Ammon's horn (tissue), 1 donor: ENCODE data around the gene RP9.
A peak's percentile ranks its signal among the peaks of the same experiment; 100 is the strongest.

Experiments used
- DNase-seq: peaks from one replicate; pipeline ENCODE4 v3.0.0-alpha.2; 2016; ENCODE audit warnings: low spot score

RP9 gene

DNA sequence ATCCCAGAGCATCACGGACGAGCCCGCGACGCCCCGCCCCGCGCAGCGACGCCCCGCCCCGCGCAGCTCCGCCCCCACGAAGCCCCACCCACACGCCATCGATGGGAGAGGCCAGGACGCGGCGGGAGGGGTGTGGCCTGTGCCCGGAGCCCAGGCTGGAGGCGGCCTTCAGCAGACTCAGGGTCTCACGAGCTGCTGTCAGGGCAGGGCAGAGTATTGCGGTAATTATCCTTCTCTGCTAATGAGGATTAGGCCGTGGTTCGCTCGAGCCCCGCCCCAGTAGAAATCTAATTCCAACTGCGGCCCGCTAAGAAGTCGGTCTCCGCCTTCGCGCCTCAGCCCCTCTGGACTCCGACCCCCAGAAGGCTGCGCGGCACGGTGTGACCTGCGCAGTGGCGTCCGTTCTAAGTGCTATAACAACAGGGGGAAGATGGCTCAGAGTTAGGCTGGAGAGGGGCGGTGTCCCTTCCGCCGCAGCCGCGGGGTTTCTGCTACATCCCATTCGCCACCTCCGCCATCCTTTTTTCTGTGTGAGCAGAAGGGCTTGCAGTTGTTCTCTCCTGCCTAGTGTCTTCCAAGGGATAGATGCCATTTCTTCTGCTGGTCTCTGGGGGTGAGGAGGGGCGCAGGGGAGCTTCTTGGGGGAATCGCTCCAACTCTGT is 46.3 kb downstream of the RP9 start:
- DNase-seq, result peak; percentile 98

- DNase-seq, result peak; percentile 52
These were observed 47.0 kb downstream of the RP9 start, which contains the start of gene NT5C3A for GRCh38 chr7:33062023-33062781. Gene NT5C3A (minus strand): TSS chr7:33062776. CDS start chr7:33062705, 71 bp downstream.

DNA sequence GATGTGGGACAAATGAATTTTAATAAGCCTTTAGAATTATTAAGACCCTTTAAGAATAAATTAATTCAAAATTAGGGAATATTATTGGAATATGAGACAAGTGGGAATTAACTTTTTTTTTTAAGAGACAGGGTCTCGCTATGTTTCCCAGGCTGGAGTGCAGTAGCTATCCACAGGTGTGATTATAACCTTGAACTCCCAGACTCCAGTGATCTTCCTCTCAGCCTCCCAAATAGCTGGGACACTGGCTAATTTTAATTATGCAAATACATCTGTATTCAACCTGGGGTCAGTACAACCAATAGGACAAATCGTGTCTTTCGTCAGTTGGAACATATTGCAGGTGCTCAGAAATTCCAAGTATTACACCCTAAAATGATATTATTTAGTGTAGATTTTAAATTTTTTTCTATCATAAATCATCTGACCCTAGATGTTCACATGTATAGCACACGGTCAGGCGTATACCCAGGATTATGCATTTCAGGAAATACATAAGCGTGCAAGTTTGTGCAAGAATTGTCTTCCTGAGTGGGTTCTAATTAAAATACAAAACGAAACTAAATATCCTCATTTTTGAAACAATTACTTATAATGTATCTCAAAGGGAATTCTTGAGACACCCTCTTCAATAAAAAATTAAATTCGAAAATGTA is 47.8 kb downstream of the RP9 start:
- DNase-seq, result no peak

DNA sequence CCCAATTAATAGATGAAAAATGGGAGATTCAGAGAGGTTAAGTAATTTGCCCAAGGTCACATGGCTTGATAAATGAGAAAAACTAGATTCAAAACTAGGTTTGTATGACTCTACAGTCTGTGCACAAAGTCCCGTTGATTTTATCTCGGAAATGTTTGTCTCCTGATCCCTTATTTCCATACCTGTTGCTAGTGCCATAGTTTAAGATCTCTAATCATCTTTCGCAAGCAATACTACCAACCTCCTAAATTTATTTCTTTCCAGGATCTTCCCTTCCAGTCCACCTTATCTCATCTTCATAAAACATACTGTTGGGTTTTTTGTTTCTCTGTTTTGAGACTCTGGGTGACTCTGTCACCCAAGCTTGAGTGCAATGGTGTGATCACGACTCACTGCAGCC is 49.6 kb downstream of the RP9 start:
- no peak for DNase-seq

DNA sequence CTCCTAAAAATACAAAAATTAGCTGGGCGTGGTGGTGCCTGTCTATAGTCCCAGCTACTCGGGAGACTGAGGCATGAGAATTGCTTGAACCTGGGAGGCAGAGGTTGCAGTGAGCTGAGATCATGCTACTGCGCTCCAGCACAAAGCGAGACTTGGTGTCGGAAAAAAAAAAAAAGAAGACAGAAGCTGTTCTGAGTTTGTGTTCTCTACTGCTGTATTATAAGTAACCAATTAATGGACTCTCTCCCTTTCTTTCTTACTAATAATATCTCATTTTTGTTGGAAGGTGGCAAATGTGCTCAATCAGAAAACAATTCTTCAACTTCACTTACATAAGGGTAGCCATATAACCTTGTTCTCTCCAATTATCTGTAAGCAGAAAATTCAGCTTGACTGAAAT is 54.0 kb downstream of the RP9 start:
- DNase-seq, result no peak

DNA sequence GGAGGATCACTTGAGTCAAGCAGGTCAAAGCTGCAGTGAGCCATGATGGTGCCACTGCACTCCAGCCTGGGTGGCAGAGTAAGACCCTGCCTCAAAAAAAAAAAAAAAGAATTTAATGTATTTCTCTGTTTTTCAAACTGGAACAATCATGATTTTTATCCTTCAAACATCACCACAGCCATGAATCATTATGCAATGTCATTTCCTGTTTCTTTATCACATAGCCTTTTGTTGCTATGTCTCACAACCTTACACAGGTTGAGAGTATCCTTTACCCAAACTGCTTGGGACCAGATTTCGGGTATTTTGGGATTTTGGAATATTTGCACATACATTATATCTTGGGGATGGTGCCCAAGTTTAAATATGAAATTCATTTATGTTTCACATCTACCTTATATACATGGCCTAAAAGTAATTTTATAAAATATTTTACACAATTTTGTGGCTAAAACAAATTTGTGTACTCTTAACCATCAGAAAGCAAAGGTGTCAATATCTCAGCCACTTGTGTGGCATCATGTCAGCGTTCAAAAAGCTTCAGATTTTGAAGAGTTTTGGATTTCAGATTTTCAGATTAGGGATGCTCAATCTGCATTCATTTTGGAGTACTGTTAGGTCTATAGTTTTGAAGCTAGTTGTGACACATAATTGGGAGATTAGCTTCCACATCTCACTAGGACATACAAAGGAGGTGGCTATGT is 54.8 kb downstream of the RP9 start:
- DNase-seq, result no peak

DNA sequence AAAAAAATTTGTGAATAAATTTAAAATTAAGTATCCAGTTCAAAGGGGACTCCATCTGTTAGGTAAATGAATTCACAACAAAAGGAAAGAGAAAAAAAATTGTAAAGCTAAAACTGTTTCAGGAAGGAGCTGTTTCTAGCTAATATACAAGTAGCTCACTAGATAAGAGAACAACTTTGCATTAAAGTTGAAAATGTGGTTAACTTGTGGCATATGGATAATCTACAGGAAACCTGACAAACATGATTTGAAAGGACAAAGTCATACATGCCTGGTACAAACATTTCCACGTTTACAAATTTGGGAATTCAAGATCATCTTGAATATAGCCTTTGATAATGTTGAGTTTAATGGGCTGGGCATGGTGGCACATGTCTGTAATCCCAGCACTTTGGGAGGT is 55.5 kb downstream of the RP9 start:
- no peak for DNase-seq

DNA sequence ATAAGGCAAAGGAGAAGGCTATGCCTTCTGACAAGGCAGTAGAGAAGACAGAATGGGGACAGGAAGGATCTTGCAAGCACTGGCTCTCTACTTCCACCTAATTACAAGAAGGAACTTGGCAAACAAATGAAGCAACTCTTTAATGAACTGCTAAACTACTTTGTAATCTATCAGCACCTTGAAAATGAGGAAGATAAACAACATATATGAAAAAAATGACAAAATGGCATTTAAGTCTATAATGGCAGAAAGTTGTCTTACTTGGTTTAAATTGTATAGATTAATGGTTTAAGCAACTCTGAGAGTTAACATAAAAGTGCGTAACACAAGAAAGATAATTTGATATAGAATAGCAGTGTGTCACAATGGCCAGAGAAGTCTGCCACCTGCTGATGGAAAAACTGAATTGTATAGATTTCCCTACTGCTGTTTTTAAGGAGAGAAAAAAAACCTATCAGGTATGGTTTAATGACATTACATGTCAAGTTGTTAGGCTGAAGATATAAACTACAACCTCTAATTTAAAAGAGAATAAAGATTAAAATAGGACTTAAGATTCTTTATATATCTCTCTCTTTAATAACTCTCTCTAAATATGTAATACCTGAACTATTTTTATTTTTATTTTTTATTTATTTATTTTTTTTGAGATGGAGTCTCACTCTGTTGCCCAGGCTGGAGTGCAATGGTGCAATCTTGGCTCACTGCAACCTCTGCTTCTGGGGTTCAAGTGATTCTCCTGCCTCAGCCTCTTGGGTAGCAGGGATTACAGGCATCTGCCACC is 58.5 kb downstream of the RP9 start:
- DNase-seq, result peak; percentile 22

GRCh38 chr7:33048704-33049103 is 60.5 kb downstream of the RP9 start:
- no peak for DNase-seq

GRCh38 chr7:33048257-33048656 is 60.9 kb downstream of the RP9 start:
- DNase-seq, result no peak

DNA sequence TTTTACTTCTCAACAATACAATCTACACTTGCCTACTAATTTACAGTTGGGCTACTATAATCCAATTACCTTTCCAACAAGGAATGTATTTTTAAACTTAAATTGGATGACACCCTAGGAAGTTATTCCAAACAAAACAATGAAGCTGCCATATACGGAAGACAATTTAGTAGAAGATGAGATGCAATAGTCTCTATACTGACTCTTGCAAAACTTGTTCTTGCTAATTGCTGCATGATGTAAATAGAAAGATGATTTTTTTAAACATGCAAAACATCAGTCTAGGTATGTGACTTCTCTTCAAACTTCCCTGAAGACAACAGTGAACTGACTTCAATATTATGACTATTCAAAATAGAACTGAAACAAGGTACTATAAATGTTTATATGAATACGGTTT is 64.2 kb downstream of the RP9 start:
- DNase-seq, result no peak
